Heart left ventricle (tissue), 16 donors: Measurements from ENCODE around the gene SRSF12. TPM values are rescaled to one million over a fixed set of nuclear protein-coding genes. Genes with fewer than 3 reads are reported as not detected.

Experiments
- ATAC-seq, 4 donors: fragments of 200-7000 bp; cut with Tn5 transposase; one replicate each; pipeline ENCODE4 v1.9.1; 2020 to 2022; ENCODE audit warnings: moderate library complexity in 4 of 4, mild to moderate bottlenecking in 3 of 4, moderate number of reproducible peaks in 1 of 4
- DNase-seq, 5 donors: peaks; one replicate each; pipeline ENCODE4 v3.0.0-alpha.2; 2020
- H3K27ac ChIP-seq, 12 donors: fragments of 200-600 bp; sonication (generic) in 4 of 12; one replicate each; pipeline versions ENCODE4 v1.5.0 to v1.8.0; 2016 to 2022; ENCODE audit warnings: mild to moderate bottlenecking in 2 of 12
- H3K27me3 ChIP-seq, 9 donors: fragments of 200-600 bp; sonication (generic) in 2 of 9; one replicate each; pipeline versions ENCODE4 v1.5.1 to v1.8.0; 2016 to 2022; ENCODE audit warnings: mild to moderate bottlenecking in 3 of 9
- H3K36me3 ChIP-seq, 9 donors: fragments of 200-600 bp; sonication (generic) in 2 of 9; one replicate each; pipeline versions ENCODE4 v1.5.0 to v1.8.0; 2018 to 2022; ENCODE audit warnings: mild to moderate bottlenecking in 2 of 9
- H3K4me1 ChIP-seq, 12 donors: fragments of 200-600 bp; sonication (generic) in 4 of 12; one replicate each; pipeline versions ENCODE4 v1.5.0 to v1.8.0; 2016 to 2022; ENCODE audit warnings: mild to moderate bottlenecking in 3 of 12
- H3K4me3 ChIP-seq, 12 donors: fragments of 200-600 bp; sonication (generic) in 4 of 12; one replicate each; pipeline versions ENCODE4 v1.5.0 to v1.8.0; 2017 to 2022; ENCODE audit warnings: mild to moderate bottlenecking in 9 of 12, moderate library complexity in 4 of 12
- H3K9me3 ChIP-seq, 12 donors: fragments of 200-600 bp; sonication (generic) in 4 of 12; one replicate each; pipeline versions ENCODE4 v1.5.0 to v1.8.0; 2016 to 2022; ENCODE audit warnings: mild to moderate bottlenecking in 1 of 12
- POLR2A ChIP-seq, 2 donors: fragments of 450-650 bp; IDR thresholded peaks; one replicate each; pipeline ENCODE4 v1.6.1; 2017; ENCODE audit warnings: antibody characterized with exemption in 2 of 2, mild to moderate bottlenecking in 2 of 2, moderate library complexity in 2 of 2
- WGBS, 4 donors: extraction: QIAGEN DNeasy Blood & Tissue Kit in 2 of 4; methylation state at CpG; one replicate each; pipeline versions ENCODE4 v1.1.5 to v1.1.7; 2013 to 2018; 5-methylcytosine and 5-hydroxymethylcytosine counted together
- intact Hi-C, 10 donors: fragments of 100-400 bp; cut with DNase I; formaldehyde crosslinking; loops; one replicate each; pipeline versions ENCODE4 v1.11.1 to v1.14.2; 2022
- polyA plus RNA-seq, 2 donors: library from polyadenylated mRNA; stranded (reverse); fragments of 200-250 nt; gene quantifications; one replicate each; pipeline ENCODE4 v1.2.3, GENCODE V29; 2013
- total RNA-seq, 9 donors: library from RNA; depleted of rRNA in 2 of 9; stranded (reverse); fragments of >200 nt in 2 of 9; fragmentation: NEBNext Ultra II Directional in 3 of 9; extraction: Animal tissue kit (Norgen Biotek cat#: 25700) in 3 of 9; gene quantifications; one replicate each; pipeline versions ENCODE4 v1.1.0 to v1.2.4, GENCODE V29; 2016 to 2023
- TF ChIP-seq, protein P1 (sequence below), 12 donors: fragments of 200-600 bp; sonication (generic) in 4 of 12; IDR thresholded peaks; one replicate each; pipeline versions ENCODE4 v1.5.0 to v1.8.0; 2018 to 2022; ENCODE audit warnings: antibody characterized with exemption in 12 of 12, mild to moderate bottlenecking in 5 of 12
- donor health status: ischemic (EF 13 %, LVEDD 7.1; RV severe dilation, severe dysfunction).
- donor health status: healthy with polysubstance abuse.
- donor health status: DM: no; HTN: yes; CAD: no.
- donor health status: DM: no; HTN: no; CAD: no.
- donor health status: ischemic (EF 25% LVEDD 6.9; RV normal size, moderate dysfunction).
- donor health status: ischemic (EF 25% LVEDD 5.7; RV mildly dilated, moderate dysfunction).
- donor health status: healthy.
- donor health status: DM: yes; HTN: yes; CAD: no.
- donor health status: ischemic (EF 35%, LVEDD 5.7; RV mildly dilated, moderate dysfunction).
- donor health status: nonischemic (EF 11% LVEDD 7.7; RV severe dilation, severe dysfunction).
- donor health status: DM: yes; HTN: yes; CAD: no.
- donor health status: PGD.
- donor health status: ischemic (EF 29% LVEDD 5.4; RV normal size, mild dysfunction).
- donor health status: nonischemic (EF 23%, LVEDD 6.1; RV moderate dilation, normal function).

SRSF12 gene
- total and polyA plus RNA-seq, 11 donors = 0.14 to 0.48 (median 0.22) TPM; not detected in 5

DNA sequence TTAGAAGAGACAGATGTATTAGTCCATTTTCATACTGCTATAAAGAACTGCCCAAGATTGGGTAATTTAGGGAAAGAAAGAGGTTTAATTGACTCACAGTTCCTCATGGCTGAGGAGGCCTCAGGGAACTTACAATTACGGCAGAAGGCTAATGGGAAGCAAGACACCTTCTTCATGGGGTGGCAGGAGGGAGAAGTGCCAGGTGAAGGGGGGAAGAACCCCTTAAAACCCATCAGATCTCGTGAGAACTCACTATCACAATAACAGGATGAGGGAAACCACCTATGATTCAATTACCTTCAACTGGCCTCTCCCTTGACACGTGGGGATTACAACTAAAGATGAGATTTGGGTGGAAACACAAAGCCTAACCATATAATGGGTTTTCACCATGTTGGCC lies 66.2 kb downstream of the SRSF12 start:
- ATAC-seq (no peak), DNase-seq (no peak)
- TF ChIP-seq, protein P1, sequence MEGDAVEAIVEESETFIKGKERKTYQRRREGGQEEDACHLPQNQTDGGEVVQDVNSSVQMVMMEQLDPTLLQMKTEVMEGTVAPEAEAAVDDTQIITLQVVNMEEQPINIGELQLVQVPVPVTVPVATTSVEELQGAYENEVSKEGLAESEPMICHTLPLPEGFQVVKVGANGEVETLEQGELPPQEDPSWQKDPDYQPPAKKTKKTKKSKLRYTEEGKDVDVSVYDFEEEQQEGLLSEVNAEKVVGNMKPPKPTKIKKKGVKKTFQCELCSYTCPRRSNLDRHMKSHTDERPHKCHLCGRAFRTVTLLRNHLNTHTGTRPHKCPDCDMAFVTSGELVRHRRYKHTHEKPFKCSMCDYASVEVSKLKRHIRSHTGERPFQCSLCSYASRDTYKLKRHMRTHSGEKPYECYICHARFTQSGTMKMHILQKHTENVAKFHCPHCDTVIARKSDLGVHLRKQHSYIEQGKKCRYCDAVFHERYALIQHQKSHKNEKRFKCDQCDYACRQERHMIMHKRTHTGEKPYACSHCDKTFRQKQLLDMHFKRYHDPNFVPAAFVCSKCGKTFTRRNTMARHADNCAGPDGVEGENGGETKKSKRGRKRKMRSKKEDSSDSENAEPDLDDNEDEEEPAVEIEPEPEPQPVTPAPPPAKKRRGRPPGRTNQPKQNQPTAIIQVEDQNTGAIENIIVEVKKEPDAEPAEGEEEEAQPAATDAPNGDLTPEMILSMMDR (IDR thresholded peaks at IDR 0.05) = no peak
- no peak for TF ChIP-seq POLR2A (IDR thresholded peaks at IDR 0.05)
- Histone ChIP-seq H3K4me1 (peaks cover 0 to 40% (median 4%) of the 10 kb centered on the region in 12 donors), H3K27ac (no peak overlapping the region), H3K9me3 (no peaks in the 10 kb centered on the region), H3K36me3 (no peaks in the 10 kb centered on the region), H3K4me3 (no peak overlapping the region), H3K27me3 (no peaks in the 10 kb centered on the region)
- intact Hi-C loops = no loop called here
- 75 to 88% (median 79%) methylated on average over 3 of the region's 3 CpGs for WGBS, 4 donors

DNA sequence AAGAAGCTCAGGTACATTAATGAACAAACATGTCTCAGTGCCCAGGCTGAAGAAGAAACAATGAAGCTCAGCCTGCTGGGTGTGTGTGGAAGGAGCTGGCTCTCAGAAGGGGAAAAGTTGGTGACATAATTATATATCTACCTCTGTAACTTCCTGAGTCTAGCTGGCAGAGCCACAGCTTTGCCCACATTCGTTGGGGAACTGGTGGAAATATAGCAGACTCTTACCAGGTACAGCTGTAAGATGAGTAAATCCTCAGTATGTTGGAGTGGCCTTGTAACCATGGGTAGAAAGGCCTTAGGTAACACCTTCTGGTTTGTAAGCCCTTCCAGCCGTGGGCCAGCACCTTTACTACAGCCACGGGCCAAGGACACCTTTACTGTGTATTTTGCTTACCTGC lies 67.2 kb downstream of the SRSF12 start:
- WGBS, 4 donors = 68 to 86% (median 81%) methylated on average over 3 of the region's 3 CpGs
- Histone ChIP-seq H3K9me3 (no peaks in the 10 kb centered on the region), H3K27ac (no peak overlapping the region), H3K36me3 (no peaks in the 10 kb centered on the region), H3K4me1 (peaks cover 0 to 45% (median 4%) of the 10 kb centered on the region in 12 donors), H3K4me3 (no peak overlapping the region), H3K27me3 (no peaks in the 10 kb centered on the region)
- ATAC-seq = no peak
- intact Hi-C loops = no loop called here
- DNase-seq = no peak
- TF ChIP-seq, protein P1 (IDR thresholded peaks at IDR 0.05) = no peak

DNA sequence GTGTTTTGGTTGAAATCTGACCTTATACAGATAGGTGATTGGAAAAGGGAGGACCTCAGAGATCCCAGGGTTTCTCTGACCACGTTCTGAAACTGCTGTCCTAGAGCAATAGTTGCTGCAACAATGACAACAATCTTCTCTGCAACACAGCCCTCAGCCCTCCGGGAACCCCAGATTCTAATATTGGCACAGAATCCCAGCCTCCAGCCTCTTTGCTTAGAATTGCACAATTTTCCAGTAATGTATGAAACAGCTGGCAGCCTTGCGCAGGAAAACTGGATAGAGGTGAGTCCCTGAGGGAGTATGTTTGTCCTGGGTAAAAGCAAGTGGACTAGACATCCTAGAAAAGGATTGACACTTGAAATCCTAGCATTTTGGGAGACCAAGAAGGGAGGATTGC lies 67.7 kb downstream of the SRSF12 start:
- intact Hi-C loops = no loop called here
- no peak overlapping the region for H3K4me3 ChIP-seq
- no peaks in the 10 kb centered on the region for H3K9me3 ChIP-seq
- TF ChIP-seq, protein P1 (IDR thresholded peaks at IDR 0.05) = no peak
- TF ChIP-seq POLR2A (IDR thresholded peaks at IDR 0.05) = no peak
- DNase-seq (peak in 3 of 5 donors; percentile 30 to 66 (median 50)), ATAC-seq (peak; percentile 59 to 85 (median 72))
- WGBS, 4 donors = 32 to 50% (median 44%) methylated on average over 3 of the region's 3 CpGs
- H3K4me1 ChIP-seq = peaks cover 0 to 51% (median 5%) of the 10 kb centered on the region in 12 donors
- H3K36me3 ChIP-seq = no peaks in the 10 kb centered on the region
- H3K27me3 ChIP-seq = no peaks in the 10 kb centered on the region
- H3K27ac ChIP-seq = peak overlapping the region in 1 of 12 donors; percentile 9

DNA sequence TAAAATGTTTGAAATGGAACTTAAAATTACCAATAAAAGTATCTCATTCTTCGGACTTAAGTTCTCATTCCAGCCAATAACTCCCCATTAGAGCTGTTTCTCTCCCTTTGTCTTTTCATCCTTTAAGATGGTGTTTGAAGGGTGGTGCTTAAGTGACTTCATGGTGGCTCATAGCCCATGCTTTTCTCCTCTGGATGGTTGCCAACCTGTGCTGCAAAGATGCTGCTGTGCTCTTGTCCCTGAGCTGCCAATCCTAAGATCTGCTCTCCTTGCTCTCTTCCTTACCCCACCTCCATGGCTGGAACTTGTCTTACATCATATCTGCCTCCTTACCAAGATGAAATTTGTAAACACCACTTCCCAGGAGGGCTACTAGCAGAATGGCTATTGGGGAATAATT lies 68.9 kb downstream of the SRSF12 start:
- ATAC-seq = no peak

More for the DNA sequence above, 68.9 kb downstream of the SRSF12 start:
- intact Hi-C loops = no loop called here
- H3K4me1 ChIP-seq = peaks cover 0 to 60% (median 8%) of the 10 kb centered on the region in 12 donors
- H3K4me3 ChIP-seq = no peak overlapping the region
- TF ChIP-seq, protein P1 (IDR thresholded peaks at IDR 0.05) = no peak
- no peak for TF ChIP-seq POLR2A (IDR thresholded peaks at IDR 0.05)
- H3K9me3 ChIP-seq = no peaks in the 10 kb centered on the region
- WGBS, 4 donors = 84 to 100% (median 94%) methylated on average over 1 of the region's 1 CpG
- no peaks in the 10 kb centered on the region for H3K36me3 ChIP-seq
- DNase-seq = no peak
- no peak overlapping the region for H3K27ac ChIP-seq
- no peaks in the 10 kb centered on the region for H3K27me3 ChIP-seq
